ENCODE measurements around the gene ACAP2. TPM values are rescaled to one million over a fixed set of nuclear protein-coding genes. Genes with fewer than 3 reads are reported as not detected.

Gene ACAP2
- total RNA-seq, 1 donor from 2014 or later, result 39.0 TPM

GRCh38 chr3:195286115-195286872 is 156.5 kb downstream of the ACAP2 start:
- no peak for DNase-seq (ENCODE audit: low read depth)
- no peak for TF ChIP-seq CTCF (IDR thresholded peaks at IDR 0.05; ENCODE audit: insufficient read depth, low read length, poor library complexity, severe bottlenecking)
- H3K36me3 ChIP-seq (ENCODE audit: control insufficient read depth, insufficient read depth, low read length), result no peaks in the 10 kb centered on the region
- no peaks in the 10 kb centered on the region for H3K27me3 ChIP-seq (ENCODE audit: control insufficient read depth, insufficient read depth, low read length)
- no peak overlapping the region for H3K4me3 ChIP-seq (ENCODE audit: low read depth, low read length)

GRCh38 chr3:195285372-195285771 is 157.4 kb downstream of the ACAP2 start:
- no peak for DNase-seq (ENCODE audit: low read depth)
- no peak for TF ChIP-seq CTCF (IDR thresholded peaks at IDR 0.05; ENCODE audit: insufficient read depth, low read length, poor library complexity, severe bottlenecking)
- H3K4me3 ChIP-seq (ENCODE audit: low read depth, low read length), result no peak overlapping the region
- H3K36me3 ChIP-seq (ENCODE audit: control insufficient read depth, insufficient read depth, low read length), result no peaks in the 10 kb centered on the region
- H3K27me3 ChIP-seq (ENCODE audit: control insufficient read depth, insufficient read depth, low read length), result no peaks in the 10 kb centered on the region

- no peak overlapping the region for H3K4me3 ChIP-seq (ENCODE audit: low read depth, low read length)
- no peaks in the 10 kb centered on the region for H3K27me3 ChIP-seq (ENCODE audit: control insufficient read depth, insufficient read depth, low read length)
- no peak for TF ChIP-seq CTCF (IDR thresholded peaks at IDR 0.05; ENCODE audit: insufficient read depth, low read length, poor library complexity, severe bottlenecking)
- no peak for DNase-seq (ENCODE audit: low read depth)
- no peaks in the 10 kb centered on the region for H3K36me3 ChIP-seq (ENCODE audit: control insufficient read depth, insufficient read depth, low read length)
These were observed 158.0 kb downstream of the ACAP2 start for GRCh38 chr3:195284842-195285241.

- TF ChIP-seq CTCF (IDR thresholded peaks at IDR 0.05; ENCODE audit: insufficient read depth, low read length, poor library complexity, severe bottlenecking), result no peak
- no peak for DNase-seq (ENCODE audit: low read depth)
- Histone ChIP-seq H3K4me3 (ENCODE audit: low read depth, low read length) (no peak overlapping the region), H3K27me3 (ENCODE audit: control insufficient read depth, insufficient read depth, low read length) (no peaks in the 10 kb centered on the region), H3K36me3 (ENCODE audit: control insufficient read depth, insufficient read depth, low read length) (no peaks in the 10 kb centered on the region)
These were observed 159.9 kb downstream of the ACAP2 start for GRCh38 chr3:195282961-195283360.

- DNase-seq (ENCODE audit: low read depth), result no peak
- TF ChIP-seq CTCF (IDR thresholded peaks at IDR 0.05; ENCODE audit: insufficient read depth, low read length, poor library complexity, severe bottlenecking), result no peak
These were observed 168.4 kb downstream of the ACAP2 start for GRCh38 chr3:195274259-195274966.

More at GRCh38 chr3:195274259-195274966, 168.4 kb downstream of the ACAP2 start:
- no peaks in the 10 kb centered on the region for H3K27me3 ChIP-seq (ENCODE audit: control insufficient read depth, insufficient read depth, low read length)
- no peaks in the 10 kb centered on the region for H3K36me3 ChIP-seq (ENCODE audit: control insufficient read depth, insufficient read depth, low read length)
- H3K4me3 ChIP-seq (ENCODE audit: low read depth, low read length), result no peak overlapping the region

Measured in kidney epithelial cell (primary cell).